Measurements from ENCODE around the gene INTS7. TPM values are rescaled to one million over a fixed set of nuclear protein-coding genes. Genes with fewer than 3 reads are reported as not detected.

Gene INTS7
- total and polyA plus RNA-seq, 9 of the 15 experiments (the other 6 are each of a cell fraction or from before 2014, with no cell fraction given), result 27.3 to 68.4 (median 40.4) TPM

GRCh38 chr1:212060632-212061472 lies 25.5 kb upstream of the INTS7 start (continued):
- TF ChIP-seq ZSCAN32 (CRISPR knock-in tag; IDR thresholded peaks at IDR 0.05) (no peak), ZNF3 (CRISPR knock-in tag; IDR thresholded peaks at IDR 0.05) (no peak), SREBF1 (IDR thresholded peaks at IDR 0.05; ENCODE audit: borderline replicate concordance, low read depth, low read length) (no peak), ZHX1 (conservative IDR thresholded peaks at IDR 0.05; ENCODE audit: low read length) (no peak), MAFG (tag; conservative IDR thresholded peaks at IDR 0.05) (no peak), ZNF318 (IDR thresholded peaks at IDR 0.05; ENCODE audit: borderline replicate concordance in 1 of 2, low read depth in 1 of 2) (0 out of 4 replicates have a peak, but pooled peaks of 1 of the 2 experiments have one; percentile 22), PHB2 (IDR thresholded peaks at IDR 0.05; ENCODE audit: low read depth) (no peak), DLX4 (CRISPR knock-in tag; IDR thresholded peaks at IDR 0.05) (no peak), FOSL1 (tag; conservative IDR thresholded peaks at IDR 0.05) (peak; percentile 42; the same call in 1 of the 2 replicates), ZNF583 (CRISPR knock-in tag; IDR thresholded peaks at IDR 0.05) (peak; percentile 98), GTF2B (IDR thresholded peaks at IDR 0.05; ENCODE audit: extremely low read depth, insufficient read length) (no peak), TBP (optimal IDR thresholded peaks at IDR 0.05; ENCODE audit: low read depth, low read length) (no peak), ZNF551 (CRISPR knock-in tag; IDR thresholded peaks at IDR 0.05) (no peak), NEUROD1 (IDR thresholded peaks at IDR 0.05; ENCODE audit: borderline replicate concordance, low read depth, low read length, partially characterized antibody) (no peak), ZNF134 (CRISPR knock-in tag; conservative IDR thresholded peaks at IDR 0.05) (no peak), L3MBTL2 (IDR thresholded peaks at IDR 0.05) (no peak)

Data from K562 (cell line).